HepG2 (cell line): ENCODE data around the gene PNPLA2. TPM values are rescaled to one million over a fixed set of nuclear protein-coding genes. Genes with fewer than 3 reads are reported as not detected.

Experiments used
- CBFB ChIP-seq: sonication (generic); formaldehyde crosslinking; IDR thresholded peaks from 2 replicates; pipeline ENCODE4 v1.4.0; 2020; ENCODE audit warnings: missing genetic modification reagents
- ISL2 ChIP-seq: sonication (generic); formaldehyde crosslinking; IDR thresholded peaks from 2 replicates; pipeline ENCODE4 v1.5.0; 2020; ENCODE audit warnings: missing genetic modification reagents
- JDP2 ChIP-seq: sonication (generic); formaldehyde crosslinking; IDR thresholded peaks from 2 replicates; pipeline ENCODE4 v1.8.1; 2022; ENCODE audit warnings: missing genetic modification reagents, borderline replicate concordance
- PHB2 ChIP-seq: fragments of 450-650 bp; IDR thresholded peaks from 2 replicates; pipeline ENCODE4 v1.6.1; 2018; ENCODE audit not compliant: partially characterized antibody
- RELA ChIP-seq: sonication (generic); formaldehyde crosslinking; IDR thresholded peaks from 2 replicates; pipeline ENCODE4 v1.4.0; 2020; ENCODE audit warnings: missing genetic modification reagents
- ZBTB42 ChIP-seq: sonication (generic); formaldehyde crosslinking; IDR thresholded peaks from 2 replicates; pipeline ENCODE4 v1.5.0; 2020; ENCODE audit warnings: mild to moderate bottlenecking, missing genetic modification reagents
- ZKSCAN8 ChIP-seq: IDR thresholded peaks from 2 replicates; pipeline ENCODE4 v1.6.1; 2016; ENCODE audit warnings: borderline replicate concordance, missing genetic modification reagents, missing compliant biosample characterization
- ZNF253 ChIP-seq: sonication (generic); formaldehyde crosslinking; IDR thresholded peaks from 2 replicates; pipeline ENCODE4 v1.8.0; 2022; ENCODE audit warnings: mild to moderate bottlenecking, missing genetic modification reagents, borderline replicate concordance
- ZNF274 ChIP-seq: sonication (generic); formaldehyde crosslinking; IDR thresholded peaks from 2 replicates; pipeline ENCODE4 v1.5.1; 2020; ENCODE audit warnings: mild to moderate bottlenecking, missing genetic modification reagents
- ZNF317 ChIP-seq: sonication (generic); formaldehyde crosslinking; IDR thresholded peaks from 2 replicates; pipeline ENCODE4 v1.5.0; 2020; ENCODE audit warnings: mild to moderate bottlenecking, missing genetic modification reagents
- ZNF501 ChIP-seq: sonication (generic); formaldehyde crosslinking; IDR thresholded peaks from 2 replicates; pipeline ENCODE4 v1.5.1; 2020; ENCODE audit warnings: mild to moderate bottlenecking, moderate library complexity, missing genetic modification reagents
- ZNF570 ChIP-seq: sonication (generic); formaldehyde crosslinking; IDR thresholded peaks from 2 replicates; pipeline ENCODE4 v1.4.0; 2020; ENCODE audit warnings: mild to moderate bottlenecking, missing genetic modification reagents, borderline replicate concordance
- ZNF619 ChIP-seq: sonication (generic); formaldehyde crosslinking; IDR thresholded peaks from 2 replicates; pipeline ENCODE4 v1.4.0; 2020; ENCODE audit warnings: mild to moderate bottlenecking, missing genetic modification reagents
- ZNF652 ChIP-seq: IDR thresholded peaks from 2 replicates; pipeline ENCODE4 v1.6.1; 2016; ENCODE audit warnings: low read depth, borderline replicate concordance
- ZNF724P ChIP-seq: sonication (generic); formaldehyde crosslinking; IDR thresholded peaks from 2 replicates; pipeline ENCODE4 v1.8.0; 2022; ENCODE audit warnings: missing genetic modification reagents, borderline replicate concordance
- ZNF746 ChIP-seq: sonication (generic); formaldehyde crosslinking; IDR thresholded peaks from 2 replicates; pipeline ENCODE4 v1.8.0; 2022; ENCODE audit warnings: mild to moderate bottlenecking, missing genetic modification reagents
- ZNF777 ChIP-seq: sonication (generic); formaldehyde crosslinking; IDR thresholded peaks from 2 replicates; pipeline ENCODE4 v1.4.0; 2020; ENCODE audit warnings: missing genetic modification reagents
- ZNF816 ChIP-seq: sonication (generic); formaldehyde crosslinking; IDR thresholded peaks from 2 replicates; pipeline ENCODE4 v1.8.0; 2022; ENCODE audit warnings: missing genetic modification reagents, mild to moderate bottlenecking, borderline replicate concordance
- polyA plus RNA-seq, 8 experiments: library from polyadenylated mRNA; depleted of rRNA in 3 of 8; stranded (reverse) in 7 of 8; unstranded in 1 of 8; fragments of >200 nt; fragmentation: Illumina TruSeq in 4 of 8; extraction: Trizol in 4 of 8; gene quantifications; 2 replicates each; pipeline versions ENCODE4 v1.2.1 to v1.2.3, GENCODE V29; 2011 to 2016; ENCODE audit warnings: low read depth in 4 of 8, missing spikeins in 1 of 8, mixed read lengths in 1 of 8; ENCODE audit not compliant: insufficient read depth in 1 of 8
- total RNA-seq, 5 experiments: library from RNA; depleted of rRNA; stranded (reverse); fragments of >200 nt; fragmentation: Illumina TruSeq; extraction: Trizol; gene quantifications; 2 replicates each; pipeline ENCODE4 v1.2.3, GENCODE V29; 2016; ENCODE audit warnings: low read depth in 1 of 5
- TF ChIP-seq, protein P1 (sequence below), 2 experiments: IDR thresholded peaks; 2 replicates each; pipeline ENCODE4 v1.6.1; 2011 to 2012; ENCODE audit warnings: low read length in 2 of 2, borderline replicate concordance in 1 of 2, low read depth in 1 of 2, mild to moderate bottlenecking in 1 of 2, moderate library complexity in 1 of 2
- TF ChIP-seq, protein P2 (sequence below): sonication (generic); formaldehyde crosslinking; IDR thresholded peaks from 2 replicates; pipeline ENCODE4 v1.5.0; 2020; ENCODE audit warnings: mild to moderate bottlenecking, missing genetic modification reagents
- TF ChIP-seq, protein P3 (sequence below): sonication (generic); formaldehyde crosslinking; IDR thresholded peaks from 2 replicates; pipeline ENCODE4 v1.4.0; 2020; ENCODE audit warnings: missing genetic modification reagents

The PNPLA2 gene
- total and polyA plus RNA-seq, 2 of the 13 experiments (the other 11 are each of a cell fraction or from before 2014, with no cell fraction given) = 10.5 to 43.2 TPM

DNA sequence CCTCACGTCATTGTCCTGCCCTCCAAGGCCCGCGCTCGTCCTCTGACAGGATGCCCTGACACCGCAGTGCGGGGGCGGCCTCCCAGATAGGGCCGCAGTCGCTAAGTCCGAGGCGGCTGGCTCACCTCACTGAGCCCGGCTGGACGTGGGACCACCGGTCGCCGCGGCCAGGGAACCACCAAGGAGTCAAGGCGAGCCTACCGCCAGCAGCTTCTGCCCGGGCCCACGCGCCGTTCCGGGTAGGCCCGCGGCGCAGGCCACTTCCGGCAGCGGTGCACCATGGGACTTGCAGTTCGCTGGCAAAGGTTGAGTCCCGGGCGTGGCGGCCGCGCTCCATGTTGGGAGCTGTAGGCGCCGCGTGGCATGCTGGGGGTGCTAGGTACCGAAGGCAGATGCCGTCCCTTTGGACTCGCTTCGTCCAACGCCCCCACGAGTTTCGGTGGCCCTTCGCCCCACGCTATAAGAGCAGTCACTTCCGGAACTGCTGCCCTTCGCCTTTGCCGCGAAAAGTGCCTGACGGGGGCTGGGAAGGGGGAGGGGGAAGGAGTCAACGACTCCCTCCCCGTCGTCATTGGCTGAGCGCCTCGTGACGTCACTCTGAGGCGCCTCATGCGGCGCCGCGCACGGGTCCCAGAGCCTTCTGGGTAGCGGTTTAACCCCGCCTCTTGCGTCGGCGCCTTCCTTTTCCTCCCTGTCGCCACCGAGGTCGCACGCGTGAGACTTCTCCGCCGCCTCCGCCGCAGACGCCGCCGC, 9.3 kb upstream of the PNPLA2 start, which contains the start of gene RPLP2 (continued):
- TF ChIP-seq, protein P1, sequence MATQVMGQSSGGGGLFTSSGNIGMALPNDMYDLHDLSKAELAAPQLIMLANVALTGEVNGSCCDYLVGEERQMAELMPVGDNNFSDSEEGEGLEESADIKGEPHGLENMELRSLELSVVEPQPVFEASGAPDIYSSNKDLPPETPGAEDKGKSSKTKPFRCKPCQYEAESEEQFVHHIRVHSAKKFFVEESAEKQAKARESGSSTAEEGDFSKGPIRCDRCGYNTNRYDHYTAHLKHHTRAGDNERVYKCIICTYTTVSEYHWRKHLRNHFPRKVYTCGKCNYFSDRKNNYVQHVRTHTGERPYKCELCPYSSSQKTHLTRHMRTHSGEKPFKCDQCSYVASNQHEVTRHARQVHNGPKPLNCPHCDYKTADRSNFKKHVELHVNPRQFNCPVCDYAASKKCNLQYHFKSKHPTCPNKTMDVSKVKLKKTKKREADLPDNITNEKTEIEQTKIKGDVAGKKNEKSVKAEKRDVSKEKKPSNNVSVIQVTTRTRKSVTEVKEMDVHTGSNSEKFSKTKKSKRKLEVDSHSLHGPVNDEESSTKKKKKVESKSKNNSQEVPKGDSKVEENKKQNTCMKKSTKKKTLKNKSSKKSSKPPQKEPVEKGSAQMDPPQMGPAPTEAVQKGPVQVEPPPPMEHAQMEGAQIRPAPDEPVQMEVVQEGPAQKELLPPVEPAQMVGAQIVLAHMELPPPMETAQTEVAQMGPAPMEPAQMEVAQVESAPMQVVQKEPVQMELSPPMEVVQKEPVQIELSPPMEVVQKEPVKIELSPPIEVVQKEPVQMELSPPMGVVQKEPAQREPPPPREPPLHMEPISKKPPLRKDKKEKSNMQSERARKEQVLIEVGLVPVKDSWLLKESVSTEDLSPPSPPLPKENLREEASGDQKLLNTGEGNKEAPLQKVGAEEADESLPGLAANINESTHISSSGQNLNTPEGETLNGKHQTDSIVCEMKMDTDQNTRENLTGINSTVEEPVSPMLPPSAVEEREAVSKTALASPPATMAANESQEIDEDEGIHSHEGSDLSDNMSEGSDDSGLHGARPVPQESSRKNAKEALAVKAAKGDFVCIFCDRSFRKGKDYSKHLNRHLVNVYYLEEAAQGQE (IDR thresholded peaks at IDR 0.05; ENCODE audit: borderline replicate concordance in 1 of 2, low read depth in 1 of 2, low read length in 2 of 2) = peak in 1 of 2 experiments; percentile 45; a peak in 2 of 4 replicates
- TF ChIP-seq ZBTB42 (CRISPR knock-in tag) (peak; percentile 87; the same call in 1 of the 2 replicates), ZNF501 (CRISPR knock-in tag) (peak; percentile 93), JDP2 (CRISPR knock-in tag) (no peak), ZNF816 (CRISPR knock-in tag) (peak; percentile 87; the same call in 1 of the 2 replicates), ZNF724P (CRISPR knock-in tag) (peak; percentile 15; the same call in 1 of the 2 replicates), ZNF253 (CRISPR knock-in tag) (peak; percentile 44; the same call in 1 of the 2 replicates), RELA (CRISPR knock-in tag) (0 out of 2 replicates have a peak, but pooled peaks have one; percentile 10), ZNF652 (CRISPR knock-in tag) (no peak), ZNF746 (0 out of 2 replicates have a peak, but pooled peaks have one; percentile 7), ZNF777 (CRISPR knock-in tag) (peak; percentile 9), ISL2 (CRISPR knock-in tag) (peak; percentile 30), ZNF619 (CRISPR knock-in tag) (peak; percentile 74; the same call in 1 of the 2 replicates), ZNF570 (CRISPR knock-in tag) (0 out of 2 replicates have a peak, but pooled peaks have one; percentile 27), ZNF274 (peak; percentile 72), CBFB (peak; percentile 83; the same call in 1 of the 2 replicates), ZNF317 (CRISPR knock-in tag) (0 out of 2 replicates have a peak, but pooled peaks have one; percentile 35), PHB2 (no peak), ZKSCAN8 (CRISPR knock-in tag) (peak; percentile 66; the same call in 1 of the 2 replicates)
- TF ChIP-seq, protein P2, sequence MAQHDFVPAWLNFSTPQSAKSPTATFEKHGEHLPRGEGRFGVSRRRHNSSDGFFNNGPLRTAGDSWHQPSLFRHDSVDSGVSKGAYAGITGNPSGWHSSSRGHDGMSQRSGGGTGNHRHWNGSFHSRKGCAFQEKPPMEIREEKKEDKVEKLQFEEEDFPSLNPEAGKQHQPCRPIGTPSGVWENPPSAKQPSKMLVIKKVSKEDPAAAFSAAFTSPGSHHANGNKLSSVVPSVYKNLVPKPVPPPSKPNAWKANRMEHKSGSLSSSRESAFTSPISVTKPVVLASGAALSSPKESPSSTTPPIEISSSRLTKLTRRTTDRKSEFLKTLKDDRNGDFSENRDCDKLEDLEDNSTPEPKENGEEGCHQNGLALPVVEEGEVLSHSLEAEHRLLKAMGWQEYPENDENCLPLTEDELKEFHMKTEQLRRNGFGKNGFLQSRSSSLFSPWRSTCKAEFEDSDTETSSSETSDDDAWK (CRISPR knock-in tag) = no peak
- TF ChIP-seq, protein P3, sequence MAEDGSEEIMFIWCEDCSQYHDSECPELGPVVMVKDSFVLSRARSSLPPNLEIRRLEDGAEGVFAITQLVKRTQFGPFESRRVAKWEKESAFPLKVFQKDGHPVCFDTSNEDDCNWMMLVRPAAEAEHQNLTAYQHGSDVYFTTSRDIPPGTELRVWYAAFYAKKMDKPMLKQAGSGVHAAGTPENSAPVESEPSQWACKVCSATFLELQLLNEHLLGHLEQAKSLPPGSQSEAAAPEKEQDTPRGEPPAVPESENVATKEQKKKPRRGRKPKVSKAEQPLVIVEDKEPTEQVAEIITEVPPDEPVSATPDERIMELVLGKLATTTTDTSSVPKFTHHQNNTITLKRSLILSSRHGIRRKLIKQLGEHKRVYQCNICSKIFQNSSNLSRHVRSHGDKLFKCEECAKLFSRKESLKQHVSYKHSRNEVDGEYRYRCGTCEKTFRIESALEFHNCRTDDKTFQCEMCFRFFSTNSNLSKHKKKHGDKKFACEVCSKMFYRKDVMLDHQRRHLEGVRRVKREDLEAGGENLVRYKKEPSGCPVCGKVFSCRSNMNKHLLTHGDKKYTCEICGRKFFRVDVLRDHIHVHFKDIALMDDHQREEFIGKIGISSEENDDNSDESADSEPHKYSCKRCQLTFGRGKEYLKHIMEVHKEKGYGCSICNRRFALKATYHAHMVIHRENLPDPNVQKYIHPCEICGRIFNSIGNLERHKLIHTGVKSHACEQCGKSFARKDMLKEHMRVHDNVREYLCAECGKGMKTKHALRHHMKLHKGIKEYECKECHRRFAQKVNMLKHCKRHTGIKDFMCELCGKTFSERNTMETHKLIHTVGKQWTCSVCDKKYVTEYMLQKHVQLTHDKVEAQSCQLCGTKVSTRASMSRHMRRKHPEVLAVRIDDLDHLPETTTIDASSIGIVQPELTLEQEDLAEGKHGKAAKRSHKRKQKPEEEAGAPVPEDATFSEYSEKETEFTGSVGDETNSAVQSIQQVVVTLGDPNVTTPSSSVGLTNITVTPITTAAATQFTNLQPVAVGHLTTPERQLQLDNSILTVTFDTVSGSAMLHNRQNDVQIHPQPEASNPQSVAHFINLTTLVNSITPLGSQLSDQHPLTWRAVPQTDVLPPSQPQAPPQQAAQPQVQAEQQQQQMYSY (CRISPR knock-in tag) = no peak
